AG04449 (cell line): Measurements from ENCODE around the gene GNG7.
"Not testable (repeated sequence)": the region's sequence is repeated elsewhere in the genome, so short reads cannot be mapped to it uniquely, and the experiment has no call there.

Experiments
- CTCF ChIA-PET: fragments of 350-600 bp; formaldehyde crosslinking; extraction: SDS; loops from one replicate; lab custom pipeline; 2021; ENCODE audit warnings: antibody characterized with exemption; lab: Yijun Ruan, JAX
- POLR2A ChIA-PET: fragments of 400-600, 350-600 bp; formaldehyde crosslinking; extraction: SDS; loops from one replicate; lab custom pipeline; 2020; ENCODE audit warnings: antibody characterized with exemption, inconsistent platforms; lab: Yijun Ruan, JAX
- DNase-seq: peaks from one replicate; pipeline ENCODE4 v3.0.0-alpha.2; 2010; ENCODE audit warnings: low read depth, low spot score
- H3K4me3 ChIP-seq: 2 replicates; pipeline ENCODE4 v1.5.1; 2011; ENCODE audit warnings: low read depth, mild to moderate bottlenecking, control low read depth, low read length
- CTCF ChIP-seq: IDR thresholded peaks from one replicate; pipeline ENCODE4 v1.5.1; 2011; ENCODE audit warnings: mild to moderate bottlenecking, moderate library complexity, low read length, control low read depth, inconsistent platforms; ENCODE audit not compliant: insufficient read depth; ENCODE audit errors: missing control alignments

Gene GNG7

DNA sequence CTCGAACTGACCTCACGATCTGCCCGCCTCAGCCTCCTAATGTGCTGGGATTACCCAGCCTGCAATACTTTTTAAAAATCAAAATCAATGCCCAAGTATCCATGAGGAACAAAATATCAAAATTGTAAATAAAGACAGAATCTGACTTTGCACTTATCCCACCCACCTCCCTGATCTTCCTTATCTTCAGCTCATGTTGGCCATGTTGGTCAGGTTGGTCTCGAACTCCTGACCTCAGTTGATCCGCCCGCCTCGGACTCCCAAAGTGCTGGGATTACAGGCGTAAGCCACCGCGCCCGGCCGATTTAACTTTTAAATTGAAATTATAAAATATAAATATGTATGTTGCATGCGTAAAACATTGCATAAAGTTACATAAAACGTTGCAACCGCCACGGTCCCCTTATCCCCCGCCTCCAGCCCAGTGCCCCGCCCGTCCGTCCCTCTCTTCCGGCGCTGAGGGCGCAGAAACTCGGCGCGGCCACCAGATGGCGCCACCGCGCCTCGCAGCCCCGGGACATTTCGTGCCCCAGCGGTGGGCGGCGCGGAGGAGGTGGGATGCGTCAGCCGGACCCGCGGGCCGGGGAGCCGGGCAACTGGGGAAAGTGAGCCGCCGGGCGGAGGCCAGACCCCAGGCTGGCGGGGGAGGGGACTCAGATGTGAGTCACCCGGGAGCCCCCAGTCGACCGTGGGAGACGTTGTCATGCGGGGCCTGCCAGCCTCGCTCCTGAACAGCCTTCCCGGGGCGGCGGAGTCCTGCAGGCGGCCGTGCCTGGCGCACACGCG lies 228.1 kb downstream of the GNG7 start:
- ChIA-PET CTCF (interaction anchor here (0.5 to 14.8 kb wide), 22 partner anchors 11 to 163 kb away, joined by 3 to 232 read pairs (median 6); partner anchors contain the start of gene LMNB2), POLR2A (interaction anchor here (6.9 kb wide), 1 partner anchor 105 kb away, joined by 240 read pairs; no protein-coding TSS in a partner anchor)
- H3K4me3 ChIP-seq, result peak overlapping the region; percentile 65
- TF ChIP-seq CTCF, result peak; percentile 95
- no peak for DNase-seq

DNA sequence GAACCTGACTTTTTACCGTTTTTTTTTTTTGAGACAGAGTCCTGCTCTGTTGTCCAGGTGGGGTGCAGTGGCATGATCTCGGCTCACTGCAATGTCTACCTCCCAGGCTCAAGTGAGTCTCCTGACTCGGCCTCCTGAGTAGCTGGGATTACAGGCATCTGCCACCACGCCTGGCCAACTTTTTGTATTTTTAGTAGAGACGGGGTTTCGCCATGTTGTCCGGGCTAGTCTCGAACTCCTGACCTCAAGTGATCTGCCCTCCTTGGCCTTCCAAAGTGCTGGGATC lies 232.6 kb downstream of the GNG7 start:
- H3K4me3 ChIP-seq, DNase-seq: not testable (repeated sequence)
- ChIA-PET CTCF (interaction anchor here (1.7 to 14.8 kb wide), 3 partner anchors 110 to 166 kb away, joined by 6 to 232 read pairs (median 12); no protein-coding TSS in a partner anchor), POLR2A (interaction anchor here (0.7 kb wide), 1 partner anchor 141 kb away, joined by 3 read pairs; no protein-coding TSS in a partner anchor)

GRCh38 chr19:2469102-2469914 lies 233.2 kb downstream of the GNG7 start:
- TF ChIP-seq CTCF, result no peak
- ChIA-PET POLR2A (interaction anchor here (0.7 kb wide), 1 partner anchor 142 kb away, joined by 3 read pairs; no protein-coding TSS in a partner anchor), CTCF (interaction anchor here (1.7 to 14.8 kb wide), 4 partner anchors 111 to 167 kb away, joined by 5 to 232 read pairs (median 9); no protein-coding TSS in a partner anchor)
- DNase-seq, result no peak
- H3K4me3 ChIP-seq, result no peak overlapping the region

GRCh38 chr19:2468596-2468995 lies 233.9 kb downstream of the GNG7 start:
- POLR2A ChIA-PET, result no interaction called here
- no peak for TF ChIP-seq CTCF
- CTCF ChIA-PET, result interaction anchor here (1.7 to 14.8 kb wide), 3 partner anchors 112 to 168 kb away, joined by 5 to 232 read pairs (median 6); no protein-coding TSS in a partner anchor
- DNase-seq, result no peak
- H3K4me3 ChIP-seq, result no peak overlapping the region

- POLR2A ChIA-PET, result interaction anchor here (0.9 to 3.4 kb wide), 2 partner anchors 12 kb away, joined by 6 to 37 read pairs; partner anchors contain the start of gene GADD45B
These were observed 238.1 kb downstream of the GNG7 start for GRCh38 chr19:2464389-2464788.

DNA sequence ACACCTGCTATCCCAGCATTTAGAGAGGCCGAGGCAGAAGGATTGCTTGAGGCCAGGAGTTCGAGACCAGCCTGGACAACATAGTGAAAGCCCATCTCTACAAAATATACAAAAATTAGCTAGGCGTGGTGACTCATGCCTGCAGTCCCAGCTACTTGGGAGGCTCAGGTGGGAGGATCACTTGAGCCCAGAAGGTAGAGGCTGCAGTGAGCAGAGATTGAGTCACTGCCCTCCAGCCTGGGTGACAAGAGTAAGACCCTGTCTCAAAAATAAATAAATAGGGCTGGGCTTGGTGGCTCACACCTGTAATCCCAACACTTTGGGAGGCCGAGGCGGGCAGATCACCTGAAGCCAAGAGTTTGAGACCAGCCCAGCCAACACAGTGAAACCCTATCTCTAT lies 238.8 kb downstream of the GNG7 start:
- CTCF ChIA-PET, result interaction anchor here (1.1 to 14.8 kb wide), 7 partner anchors 9 to 173 kb away, joined by 3 to 232 read pairs (median 5); no protein-coding TSS in a partner anchor
- H3K4me3 ChIP-seq, DNase-seq: not testable (repeated sequence)
- POLR2A ChIA-PET, result interaction anchor here (1.0 to 3.4 kb wide), 2 partner anchors 13 to 77 kb away, joined by 4 to 37 read pairs; partner anchors contain the start of gene GADD45B

More at GRCh38 chr19:2464389-2464788, 238.1 kb downstream of the GNG7 start:
- CTCF ChIA-PET, result interaction anchor here (1.1 to 14.8 kb wide), 5 partner anchors 9 to 172 kb away, joined by 3 to 232 read pairs (median 4); no protein-coding TSS in a partner anchor
- no peak overlapping the region for H3K4me3 ChIP-seq
- TF ChIP-seq CTCF, result no peak
- DNase-seq, result no peak
